Body of pancreas (tissue), 4 donors: ENCODE data around the gene LITAFD.

Experiments
- CTCF ChIP-seq, 7 experiments: fragments of 450-650 bp in 4 of 7; fragments of 200-600 bp in 3 of 7; sonication (generic) in 3 of 7; IDR thresholded peaks; one replicate each; pipeline ENCODE4 v1.5.1; 2016 to 2019; ENCODE audit warnings: antibody characterized with exemption in 7 of 7
- POLR2A ChIP-seq, 3 donors: fragments of 450-650 bp; IDR thresholded peaks; one replicate each; pipeline ENCODE4 v1.6.1; 2016; ENCODE audit warnings: antibody characterized with exemption in 3 of 3, mild to moderate bottlenecking in 2 of 3

- TF ChIP-seq CTCF (IDR thresholded peaks at IDR 0.05) (no peak), POLR2A (IDR thresholded peaks at IDR 0.05) (no peak)
These were observed 34.5 kb upstream of the LITAFD start for GRCh38 chr16:8847623-8848022.
